HG02588 (cell line): ENCODE measurements around the gene SELENOM.
"Not testable (repeated sequence)": the region's sequence is repeated elsewhere in the genome, so short reads cannot be mapped to it uniquely, and the experiment has no call there.

Source experiments
- ATAC-seq: cut with Tn5 transposase; IDR thresholded peaks from one replicate; pipeline ENCODE4 v1.9.1; 2021; ENCODE audit warnings: mild to moderate bottlenecking, moderate library complexity; ENCODE audit not compliant: unreplicated experiment

SELENOM gene

DNA sequence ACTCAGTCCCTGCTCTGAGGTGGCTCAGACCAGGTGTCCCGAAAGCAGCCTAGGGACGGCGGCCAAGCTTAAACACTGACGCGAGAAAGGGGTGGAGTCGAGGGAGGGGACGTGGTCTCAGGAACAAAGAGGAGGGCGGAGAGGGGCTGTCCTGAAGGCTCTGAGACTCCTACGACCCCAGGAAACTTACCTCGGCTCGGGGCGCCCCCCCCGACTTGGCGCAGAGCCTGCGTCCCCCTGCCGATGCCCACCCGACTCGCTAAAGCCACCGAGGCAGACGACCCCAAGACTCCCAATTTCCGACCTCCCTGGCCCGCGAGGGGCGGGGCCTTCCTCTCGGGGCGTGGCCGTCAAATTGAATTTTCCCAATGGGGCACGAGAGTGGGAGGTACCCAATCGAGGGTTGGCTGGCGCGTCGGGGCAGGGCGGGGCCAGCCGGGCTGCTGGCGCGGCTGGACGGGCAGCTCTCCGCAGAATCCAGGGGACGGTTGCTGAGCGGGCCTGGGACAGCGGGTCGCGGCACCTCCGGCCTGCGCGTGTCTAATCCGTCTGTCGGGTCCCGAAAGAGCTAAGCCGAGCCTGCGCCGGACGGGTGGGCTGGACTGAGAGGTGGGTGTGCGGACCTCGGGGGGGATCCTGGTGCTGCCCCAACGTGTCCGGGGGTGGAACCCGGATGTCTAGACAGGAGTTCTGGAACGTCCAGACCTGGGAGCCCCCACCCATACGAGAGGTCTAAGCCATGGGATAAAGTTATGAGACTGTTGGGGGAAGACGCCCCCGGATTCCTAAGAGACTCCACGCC lies 26.3 kb downstream of the SELENOM start, which contains the start of gene SMTN:
Gene SMTN (plus strand): TSS at position 471 of the 802 bp plus-strand sequence. CDS start 1,941 bp downstream, outside the sequence.
- ATAC-seq, result peak; percentile 57

- ATAC-seq, result no peak
These were observed 27.1 kb downstream of the SELENOM start for GRCh38 chr22:31080164-31080847.

- ATAC-seq, result no peak
These were observed 28.2 kb downstream of the SELENOM start for GRCh38 chr22:31079095-31079642.

GRCh38 chr22:31078389-31078788 lies 29.0 kb downstream of the SELENOM start:
- ATAC-seq, result not testable (repeated sequence)

GRCh38 chr22:31077681-31078080 lies 29.7 kb downstream of the SELENOM start:
- ATAC-seq, result no peak

- ATAC-seq, result no peak
These were observed 31.4 kb downstream of the SELENOM start for GRCh38 chr22:31075961-31076360.

DNA sequence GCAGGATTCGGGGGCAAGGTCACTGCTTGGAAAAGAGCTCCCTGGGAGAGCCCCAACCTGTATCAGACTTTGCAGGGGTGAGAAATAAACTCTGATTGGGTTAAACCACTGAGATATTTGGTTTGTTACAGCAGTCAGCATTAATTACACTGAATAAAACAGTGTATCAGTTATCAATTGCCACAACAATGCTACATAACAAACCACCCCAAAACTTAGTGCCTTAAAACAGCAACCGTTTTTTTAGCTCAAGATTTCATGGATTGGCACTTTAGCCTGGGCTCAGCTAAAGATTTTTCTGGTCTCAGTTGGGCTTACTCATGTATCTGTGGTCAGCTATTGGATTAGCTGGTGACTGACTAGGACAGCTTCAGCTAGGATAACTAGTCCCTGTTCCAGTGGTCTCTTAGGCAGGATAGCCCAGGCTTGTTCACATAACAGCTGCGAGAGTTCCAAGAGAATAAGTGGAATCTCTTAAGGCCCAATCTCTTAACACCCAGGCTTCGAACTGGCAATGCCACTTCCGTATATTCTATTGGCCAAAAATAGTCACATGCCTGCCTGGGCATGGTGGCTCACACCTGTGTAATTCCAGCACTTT lies 33.7 kb downstream of the SELENOM start:
- ATAC-seq, result not testable (repeated sequence)

DNA sequence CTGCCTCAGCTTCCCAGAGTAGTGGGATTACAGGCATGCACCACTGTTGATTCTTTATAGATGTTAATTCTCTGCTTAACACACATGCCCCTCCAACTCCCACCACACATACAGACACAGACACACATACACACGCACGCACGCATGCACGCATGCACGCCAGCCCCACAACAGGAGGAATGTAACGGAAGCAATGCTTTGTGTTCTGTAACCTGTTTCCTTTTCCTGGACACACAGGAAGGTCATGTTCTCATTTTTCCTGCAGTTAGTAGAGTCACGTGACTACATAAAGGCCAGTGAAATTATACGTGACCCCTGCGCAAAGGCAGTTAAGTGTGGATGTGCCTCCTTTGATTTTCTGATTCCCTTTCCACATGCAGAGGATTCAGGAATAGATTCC lies 34.2 kb downstream of the SELENOM start:
- not testable (repeated sequence) for ATAC-seq

DNA sequence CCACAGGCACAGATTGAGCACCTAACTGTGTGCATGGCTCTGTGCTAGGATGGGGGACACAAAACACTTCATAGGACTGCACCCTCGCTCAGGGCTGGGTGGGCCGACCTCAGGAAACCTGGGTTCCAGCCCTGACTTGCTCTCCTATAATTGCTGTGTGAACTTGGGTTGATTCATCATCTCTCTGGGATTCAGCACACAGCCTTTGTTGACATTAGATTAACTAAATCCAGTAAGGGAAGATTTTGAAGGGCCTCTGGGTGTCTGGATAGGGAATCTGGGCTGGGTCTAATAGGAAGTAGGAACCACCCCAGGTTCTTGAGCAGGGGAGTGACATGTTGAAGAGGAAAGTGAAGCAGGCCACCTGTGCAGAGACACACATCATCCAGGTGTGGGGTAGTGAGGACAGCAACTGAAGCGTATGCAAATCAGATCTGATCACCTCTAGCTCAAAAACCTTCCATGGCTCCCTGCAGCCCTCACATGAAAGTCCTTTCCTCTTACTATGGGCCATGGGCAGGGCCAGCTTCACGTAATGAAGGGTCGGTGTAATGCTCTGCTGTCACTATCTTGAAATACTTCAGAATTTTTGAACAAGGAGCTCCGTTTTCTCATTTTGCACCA lies 37.6 kb downstream of the SELENOM start:
- ATAC-seq, result not testable (repeated sequence)

GRCh38 chr22:31068970-31069369 lies 38.4 kb downstream of the SELENOM start:
- no peak for ATAC-seq

DNA sequence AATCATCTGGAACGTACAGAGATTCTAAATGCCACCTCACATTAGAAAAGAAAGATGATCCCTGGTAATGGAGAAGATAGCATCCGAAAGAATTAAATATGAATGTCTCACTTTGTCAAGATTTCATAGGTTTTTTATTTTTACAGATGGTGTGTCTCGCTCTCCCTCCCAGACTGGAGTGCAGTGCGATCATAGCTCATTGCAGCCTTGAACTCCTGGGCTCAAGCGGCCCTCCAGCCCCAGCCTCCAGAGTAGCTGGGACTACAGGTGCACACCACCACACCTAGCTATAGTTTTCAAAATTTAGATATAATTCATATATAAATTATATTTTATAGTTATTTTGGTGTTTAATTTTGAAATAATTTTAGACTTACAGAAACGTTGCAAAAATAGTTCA lies 43.0 kb downstream of the SELENOM start:
- no peak for ATAC-seq

- ATAC-seq, result no peak
These were observed 44.7 kb downstream of the SELENOM start for GRCh38 chr22:31062566-31063230.

- not testable (repeated sequence) for ATAC-seq
These were observed 47.7 kb downstream of the SELENOM start for GRCh38 chr22:31059663-31060062.

DNA sequence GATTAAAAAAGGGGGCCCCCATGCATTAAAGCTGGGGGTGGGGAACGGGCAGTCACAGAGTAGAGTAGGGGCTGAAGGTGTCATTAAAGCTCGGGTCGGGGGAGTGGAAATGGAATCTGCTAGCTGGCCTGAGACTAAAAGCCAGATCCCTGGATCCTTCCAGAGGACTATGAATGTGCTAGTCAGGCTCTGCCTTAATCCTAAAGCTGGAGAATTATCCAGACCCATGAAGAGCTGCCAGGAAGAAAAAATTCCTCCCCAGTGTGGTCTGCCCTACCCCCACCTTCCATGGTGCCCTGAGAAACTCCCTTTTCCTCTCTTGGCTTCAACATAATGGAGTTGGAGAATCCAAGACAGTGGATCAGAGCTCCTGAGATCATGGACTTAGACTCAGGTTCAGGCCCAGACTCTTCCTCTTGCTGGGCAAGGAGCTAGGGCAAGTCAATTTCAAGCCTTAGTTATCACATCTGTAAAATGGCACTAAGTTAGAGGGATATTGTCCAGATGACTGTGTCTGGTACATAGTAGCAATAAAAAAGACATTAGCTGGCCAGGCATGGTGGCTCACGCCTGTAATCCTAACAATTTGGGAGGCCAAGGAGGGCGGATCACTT lies 50.3 kb downstream of the SELENOM start:
- no peak for ATAC-seq

GRCh38 chr22:31055635-31056159 lies 51.7 kb downstream of the SELENOM start:
- ATAC-seq, result no peak

GRCh38 chr22:31055117-31055634 lies 52.2 kb downstream of the SELENOM start:
- ATAC-seq, result no peak
